ENCODE measurements around the gene CBARP.

Gene CBARP

GRCh38 chr19:1236576-1236975, 1.2 kb downstream of the CBARP start:
- no peak for DNase-seq

DNA sequence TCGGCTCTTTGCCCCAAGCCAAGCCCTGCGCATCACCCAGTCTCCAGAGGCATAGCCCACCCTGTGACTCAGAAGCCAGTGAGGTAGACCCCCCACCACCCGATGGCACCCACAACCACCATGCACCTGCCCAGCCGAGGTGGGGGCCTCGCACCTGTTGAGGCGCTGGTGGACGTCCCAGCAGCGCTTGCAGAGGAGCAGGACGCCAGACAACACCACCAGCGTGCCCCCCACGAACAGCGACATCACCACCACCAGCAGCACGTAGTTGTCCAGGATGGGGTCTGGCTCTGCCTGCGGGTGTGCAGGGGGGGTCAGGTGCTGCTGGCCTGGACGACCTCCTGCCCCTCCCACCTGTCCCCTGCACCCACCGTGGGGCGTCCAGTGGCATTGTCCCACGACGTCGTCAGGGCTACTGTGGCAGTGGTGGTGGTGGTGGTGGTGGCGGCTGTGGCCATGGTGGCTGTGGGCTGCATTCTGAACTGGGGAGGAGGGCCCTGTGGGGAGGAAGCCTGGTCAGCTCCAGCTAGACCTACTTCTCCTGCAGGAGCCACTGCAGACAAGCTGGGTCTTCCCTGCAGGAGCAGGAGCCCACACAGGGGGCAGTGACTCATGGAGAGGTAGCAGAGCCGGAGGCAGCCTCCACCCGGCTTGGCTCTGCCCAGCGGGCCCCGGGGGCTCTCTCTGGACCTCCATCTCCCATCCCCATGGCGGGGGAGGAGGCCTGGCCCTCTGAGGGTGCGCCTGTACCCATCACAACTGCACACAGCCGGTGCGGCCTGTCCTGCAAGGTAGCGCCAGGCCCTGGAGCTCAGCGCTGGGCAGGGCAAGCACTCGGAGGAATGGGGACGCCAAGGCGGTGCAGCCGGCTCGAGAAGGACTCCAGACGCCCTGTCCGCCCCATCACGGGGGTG, 1.9 kb downstream of the CBARP start:
- no peak for DNase-seq

DNA sequence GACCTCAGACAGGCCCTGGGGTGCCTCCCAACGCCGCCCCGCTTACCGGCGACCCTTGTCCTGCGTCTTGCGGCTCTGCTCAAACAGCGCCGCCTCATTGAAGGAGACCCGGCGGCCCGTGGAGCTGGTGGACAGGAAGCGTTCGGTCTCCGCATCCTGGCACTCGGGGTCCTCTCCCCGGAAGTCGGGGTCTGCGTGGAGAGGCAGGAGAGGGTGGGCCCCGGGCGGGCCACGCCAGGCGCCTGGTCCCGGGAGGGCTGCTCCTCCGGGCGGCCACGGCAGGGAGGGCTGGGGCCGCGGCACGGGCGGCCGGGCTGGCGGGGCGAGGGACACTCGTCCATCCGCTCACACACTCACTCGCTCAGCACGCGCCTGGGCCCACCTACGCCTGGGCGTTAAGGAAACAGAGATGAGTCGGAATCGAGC, 2.8 kb downstream of the CBARP start:
- DNase-seq: no peak

GRCh38 chr19:1234051-1234954, 3.5 kb downstream of the CBARP start:
- no peak for DNase-seq

DNA sequence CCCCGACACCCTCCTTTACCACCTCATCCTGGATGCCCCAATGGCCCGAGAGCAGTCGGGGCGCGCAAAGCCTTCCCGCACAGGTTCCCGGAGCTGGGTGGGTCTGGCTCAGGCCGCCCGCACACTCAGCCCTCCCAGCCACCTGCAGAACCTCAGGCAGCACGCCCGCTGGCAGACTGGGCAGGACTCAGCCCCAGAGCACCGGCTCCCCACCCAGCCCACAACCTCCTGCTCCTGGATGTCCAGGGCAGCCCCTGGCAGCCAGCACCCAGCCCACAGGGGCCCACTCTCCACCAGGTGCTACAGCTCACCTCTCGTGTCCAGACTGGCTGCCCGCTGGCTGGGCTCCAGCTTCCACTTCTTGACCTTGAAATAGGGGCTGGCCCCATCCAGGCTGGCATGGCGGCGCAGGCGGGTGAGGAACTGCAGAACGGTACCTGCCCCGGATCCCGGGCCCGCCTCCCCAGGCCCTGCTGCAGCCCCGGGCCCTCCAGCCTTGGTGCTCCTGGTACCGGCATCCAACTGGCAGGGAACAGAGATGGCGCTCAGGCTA, 4.6 kb downstream of the CBARP start:
- DNase-seq: no peak

GRCh38 chr19:1232652-1233072, 5.1 kb downstream of the CBARP start:
- no peak for DNase-seq

DNA sequence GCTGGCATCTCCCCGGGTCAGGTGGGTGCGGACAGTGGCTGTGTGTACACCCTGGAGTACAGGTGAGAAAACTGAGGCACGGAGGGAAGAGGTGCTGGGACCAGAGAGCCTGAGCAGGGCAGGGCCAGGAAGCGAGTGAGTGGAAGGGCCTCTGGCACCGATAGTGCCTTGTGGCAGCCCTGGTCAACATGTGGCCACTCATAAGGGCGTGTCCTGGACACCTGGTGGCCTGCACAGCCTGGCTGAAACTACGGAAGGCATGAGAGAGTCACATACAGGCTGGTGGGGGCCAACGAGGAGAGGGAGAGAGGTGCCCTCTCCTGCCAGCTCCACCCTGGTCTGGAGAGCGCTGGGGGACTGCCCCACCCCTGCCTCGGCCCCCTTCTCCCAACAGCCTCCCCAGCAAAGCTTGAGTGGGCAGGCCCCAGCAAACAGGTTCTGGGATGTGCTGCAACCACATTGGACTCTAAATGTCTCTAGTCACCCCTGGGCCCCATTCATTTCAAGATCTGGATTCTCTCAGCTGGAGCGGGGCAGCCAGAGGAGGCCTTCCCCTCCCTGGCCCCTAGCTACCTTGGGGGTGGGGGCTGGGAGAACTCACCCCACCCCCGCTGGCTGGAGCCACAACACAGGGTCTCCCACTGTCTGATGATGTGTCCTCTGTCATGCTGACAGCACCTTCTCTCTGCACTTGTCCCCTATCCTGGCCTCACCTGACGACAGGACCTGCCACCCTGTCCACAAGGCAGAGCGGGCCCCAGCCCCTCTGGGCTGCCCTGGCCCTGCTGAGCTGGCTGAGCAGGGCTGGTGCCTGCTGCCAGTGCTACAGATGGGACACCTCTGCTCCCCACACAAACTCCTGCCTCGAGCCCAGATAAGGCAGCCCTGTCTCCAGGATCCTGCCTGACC, 5.8 kb downstream of the CBARP start:
- DNase-seq: no peak

DNA sequence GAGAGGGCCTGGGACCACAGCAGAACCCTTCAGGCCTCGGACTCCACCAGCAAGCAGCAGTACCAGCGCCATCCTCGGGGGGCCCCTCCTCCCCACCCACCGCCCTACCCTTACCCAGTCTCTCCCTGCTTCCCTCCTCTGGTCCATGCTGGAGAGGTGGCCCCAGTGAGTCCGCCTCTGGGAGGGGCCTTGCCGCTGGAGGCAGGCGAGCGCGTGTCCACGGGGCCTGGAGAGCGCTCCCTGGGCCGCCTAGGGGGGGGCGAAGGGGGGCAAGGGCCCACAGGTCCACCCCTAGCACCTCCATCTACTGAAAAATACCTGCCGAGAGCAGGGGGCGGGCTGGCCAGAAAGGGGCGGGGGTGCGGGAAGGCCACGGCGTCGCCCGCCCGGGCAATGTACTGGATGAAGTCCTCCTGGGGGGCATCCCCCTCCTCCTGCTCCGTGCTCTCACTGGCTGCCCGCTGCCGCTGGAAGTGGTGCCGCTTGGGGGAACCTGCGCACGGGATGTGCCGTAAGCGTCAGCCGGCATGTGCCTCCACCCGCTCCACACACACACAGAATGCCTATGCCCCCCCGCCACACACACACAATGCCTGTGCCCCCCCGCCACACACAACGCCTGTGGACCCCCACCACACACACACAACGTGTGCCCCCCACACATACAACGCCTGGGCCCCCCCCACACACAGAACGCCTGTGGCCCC, 6.9 kb downstream of the CBARP start:
- no peak for DNase-seq

- no peak for DNase-seq
These were observed 7.7 kb downstream of the CBARP start for GRCh38 chr19:1229924-1230782.

DNA sequence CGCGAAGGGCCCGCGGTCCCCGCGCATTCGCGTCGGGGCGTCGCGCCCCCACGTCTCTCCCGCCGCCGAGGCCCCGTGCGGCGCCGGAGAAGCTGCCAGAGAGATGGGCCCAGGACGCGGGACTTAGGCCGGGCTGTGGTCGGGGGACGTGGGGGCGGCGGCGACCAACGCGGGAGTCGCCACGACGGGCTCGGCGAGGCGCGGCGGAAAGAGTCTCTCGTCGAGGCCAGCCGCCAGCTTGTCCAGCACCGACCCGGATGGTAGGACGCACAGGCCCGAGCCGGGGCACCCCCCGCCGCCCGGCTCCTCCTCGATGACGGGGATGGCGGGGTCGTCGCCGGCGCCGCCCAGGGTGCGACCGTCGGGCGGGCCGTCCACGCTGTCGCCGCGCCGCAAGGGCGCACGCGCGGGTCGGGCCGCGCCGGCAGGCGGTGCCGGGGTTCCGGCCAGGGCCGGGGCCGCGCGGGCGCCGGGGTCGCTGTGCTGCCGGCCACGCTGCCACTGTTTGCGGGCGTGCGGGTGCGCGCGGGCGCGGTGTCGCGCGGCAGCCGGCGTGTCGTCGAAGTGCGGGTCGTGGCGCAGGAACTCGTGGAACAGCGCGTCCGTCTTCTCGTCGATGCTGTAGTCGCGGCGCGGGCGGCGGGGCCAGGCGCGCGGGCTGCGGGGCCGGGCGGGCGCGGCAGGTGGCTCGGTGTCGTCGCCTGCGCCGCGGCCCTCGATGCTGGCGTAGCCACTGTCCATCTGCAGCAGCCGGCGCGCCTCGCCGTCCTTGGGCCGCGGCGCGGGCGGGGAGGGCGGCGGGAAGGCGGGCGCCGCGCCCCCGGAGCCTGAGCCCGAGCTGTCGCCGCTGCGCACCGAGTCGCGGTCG, 8.5 kb downstream of the CBARP start:
- no peak for DNase-seq

- no peak for DNase-seq
These were observed 9.4 kb downstream of the CBARP start for GRCh38 chr19:1228161-1228957.

DNA sequence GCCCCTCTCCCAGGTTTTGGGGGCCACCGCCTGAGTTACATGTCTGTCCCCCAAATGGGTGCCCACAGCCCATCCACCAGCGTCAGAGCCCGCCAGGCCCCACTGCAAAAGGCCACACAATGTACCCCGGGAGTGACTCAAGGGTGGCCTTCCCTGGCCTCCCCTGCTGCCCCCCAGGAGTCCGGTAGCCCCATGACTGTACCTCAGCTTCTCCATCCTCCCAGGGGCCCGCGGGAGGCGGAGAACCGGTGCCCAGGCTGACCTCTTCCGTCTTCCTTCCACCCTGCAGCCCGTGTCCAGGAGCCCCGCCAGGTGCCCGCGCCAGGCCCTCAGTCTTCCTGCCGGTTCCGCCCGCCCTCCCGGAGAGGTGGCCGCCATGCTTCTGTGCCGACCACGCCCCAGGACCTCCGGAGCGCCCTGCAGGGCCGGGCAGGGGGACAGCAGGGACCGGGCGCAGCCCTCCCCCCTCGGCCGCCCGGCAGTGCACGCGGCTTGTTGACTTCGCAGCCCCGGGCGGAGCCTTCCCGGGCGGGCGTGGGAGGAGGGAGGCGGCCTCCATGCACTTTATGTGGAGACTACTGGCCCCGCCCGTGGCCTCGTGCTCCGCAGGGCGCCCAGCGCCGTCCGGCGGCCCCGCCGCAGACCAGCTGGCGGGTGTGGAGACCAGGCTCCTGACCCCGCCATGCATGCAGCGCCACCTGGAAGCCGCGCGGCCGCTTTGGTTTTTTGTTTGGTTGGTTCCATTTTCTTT, 10.3 kb downstream of the CBARP start:
- no peak for DNase-seq

- DNase-seq: no peak
These were observed 11.1 kb downstream of the CBARP start for GRCh38 chr19:1226522-1227303.

- no peak for DNase-seq
These were observed 11.6 kb downstream of the CBARP start for GRCh38 chr19:1226227-1226518.

GRCh38 chr19:1225440-1226226, 12.2 kb downstream of the CBARP start:
- no peak for DNase-seq

GRCh38 chr19:1224847-1225246, 13.0 kb downstream of the CBARP start:
- no peak for DNase-seq

All from NCI-H1436 treated with DMSO at 0.1 percent for 48 hours (cell line).